Activated CD8-positive, alpha-beta memory T cell treated with anti-CD3 and anti-CD28 coated beads for 36 hours (primary cell): Measurements from ENCODE around the gene IFNA14. TPM values are rescaled to one million over a fixed set of nuclear protein-coding genes. Genes with fewer than 3 reads are reported as not detected.
"Not testable (repeated sequence)": the region's sequence is repeated elsewhere in the genome, so short reads cannot be mapped to it uniquely, and the experiment has no call there.

Experiments
- CTCF ChIA-PET: fragments of 350-600 bp; sonication (Branson Sonifier 250); formaldehyde crosslinking; loops from one replicate; lab custom pipeline; 2021; ENCODE audit warnings: antibody characterized with exemption; lab: Charles Lee
- POLR2A ChIA-PET: fragments of 350-600 bp; sonication (Branson Sonifier 250); formaldehyde crosslinking; loops from one replicate; lab custom pipeline; 2021; ENCODE audit warnings: antibody characterized with exemption; lab: Charles Lee
- total RNA-seq, 2 experiments: library from RNA; stranded (reverse); gene quantifications; one replicate each; pipeline ENCODE4 v1.2.3, GENCODE V29; 2021

The IFNA14 gene
- total RNA-seq, 2 experiments from 2014 or later = not detected

- POLR2A ChIA-PET = no interaction called here
Observed at GRCh38 chr9:21234153-21234687, 5.6 kb downstream of the IFNA14 start.

DNA sequence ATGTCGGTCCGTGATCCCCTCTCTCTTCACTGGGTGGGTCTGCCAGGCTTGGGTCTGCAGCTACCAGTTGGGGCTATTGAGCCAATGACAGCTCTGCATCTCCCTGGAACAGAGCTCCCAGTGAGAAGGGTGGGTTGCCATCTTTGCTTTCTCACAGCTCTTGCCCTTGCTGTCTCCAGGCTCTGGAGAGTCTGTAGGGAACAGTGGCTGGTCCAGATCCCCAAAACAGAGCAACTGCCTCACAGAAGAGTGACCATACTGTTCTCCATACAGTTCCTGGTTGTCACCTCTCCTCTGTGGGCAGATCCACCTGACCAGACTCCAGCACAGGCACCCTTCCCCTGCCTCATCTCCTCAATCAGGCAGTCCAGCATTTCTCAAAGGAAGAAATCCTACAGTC lies 6.5 kb downstream of the IFNA14 start:
- ChIA-PET CTCF (no interaction called here), POLR2A (no interaction called here)

More at GRCh38 chr9:21234153-21234687, 5.6 kb downstream of the IFNA14 start:
- CTCF ChIA-PET = interaction anchor here (2.3 kb wide), 1 partner anchor 18 kb away, joined by 6 read pairs; no protein-coding TSS in a partner anchor

- CTCF ChIA-PET = no interaction called here
- POLR2A ChIA-PET = no interaction called here
Observed at GRCh38 chr9:21228122-21228521, 11.7 kb downstream of the IFNA14 start, which contains the start of gene IFNA17. IFNA17 (minus strand) TSS chr9:21228222; CDS start chr9:21228173, 49 bp downstream.

GRCh38 chr9:21217211-21217610 lies 22.6 kb downstream of the IFNA14 start, which contains the start of gene IFNA16:
IFNA16 (minus strand) TSS chr9:21217311; CDS start chr9:21217305, 6 bp downstream.
- CTCF ChIA-PET = interaction anchor here (0.5 kb wide), 1 partner anchor 19 kb away, joined by 3 read pairs; no protein-coding TSS in a partner anchor
- POLR2A ChIA-PET = not testable (repeated sequence)

DNA sequence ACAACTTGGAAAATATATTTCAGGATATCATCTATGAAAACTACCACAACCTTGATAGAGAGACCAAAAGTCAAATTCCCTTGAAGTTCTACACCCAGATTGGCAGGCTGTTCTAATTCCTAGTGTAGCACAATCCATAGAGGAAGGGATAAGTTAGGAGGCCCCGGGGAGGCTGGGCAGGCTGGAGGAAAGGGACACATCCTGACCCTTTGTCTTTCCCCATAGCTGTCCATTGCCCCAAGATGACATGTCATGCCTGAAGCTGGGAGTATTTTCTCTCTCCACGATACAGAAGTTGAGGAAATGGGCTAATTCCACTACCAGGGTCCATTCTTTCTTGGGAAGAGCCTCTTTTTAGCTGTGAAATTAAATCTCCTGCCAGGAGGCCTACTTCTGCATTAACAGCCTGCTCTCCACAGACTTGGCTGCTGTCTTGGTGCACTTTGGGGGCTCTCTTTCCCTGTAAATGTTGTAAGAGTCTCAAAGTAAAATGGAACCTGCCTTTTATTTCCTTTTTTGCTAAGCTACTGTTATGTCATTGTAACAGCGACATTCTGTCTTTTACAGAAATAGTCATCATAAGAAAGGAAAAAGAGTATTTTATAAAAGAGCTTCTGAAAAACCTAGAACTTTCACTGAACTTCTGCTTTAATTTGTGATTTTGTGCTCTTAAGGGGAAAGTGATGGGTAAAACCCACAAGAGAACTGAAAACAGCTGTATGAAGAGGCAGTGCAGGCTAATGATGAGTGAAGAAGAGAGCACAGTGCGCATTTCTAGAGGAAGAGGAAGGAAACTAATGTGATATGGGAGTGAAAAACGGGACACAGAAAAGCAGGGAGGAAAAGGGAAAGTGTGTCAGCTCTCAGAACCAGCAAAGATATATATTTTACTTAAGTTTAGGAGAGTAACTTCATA lies 26.1 kb downstream of the IFNA14 start:
- POLR2A ChIA-PET = not testable (repeated sequence)

DNA sequence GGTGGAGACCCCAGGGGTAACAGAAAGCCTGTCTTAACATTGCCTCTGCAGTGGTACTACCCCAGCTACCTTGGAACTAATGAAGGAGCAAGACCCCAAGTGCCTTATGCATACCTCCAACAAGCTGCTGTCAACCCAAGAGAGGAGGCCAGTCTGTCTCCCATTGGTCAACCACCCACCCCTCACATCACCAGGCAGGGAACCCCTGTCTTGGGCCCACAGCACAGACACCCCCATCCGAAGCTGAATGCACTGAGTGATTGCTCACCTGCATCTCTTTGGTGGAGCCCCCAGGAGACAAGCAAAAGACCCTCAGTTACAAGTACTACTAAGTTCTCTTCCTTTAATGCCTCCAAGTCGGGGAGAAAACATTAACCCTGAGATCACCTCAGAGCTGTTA lies 27.6 kb downstream of the IFNA14 start:
- POLR2A ChIA-PET, CTCF ChIA-PET: not testable (repeated sequence)

More for the DNA sequence above, 26.1 kb downstream of the IFNA14 start:
- CTCF ChIA-PET = interaction anchor here (0.7 to 1.1 kb wide), 2 partner anchors 17 to 113 kb away, joined by 3 read pairs; no protein-coding TSS in a partner anchor

GRCh38 chr9:21210782-21211181 lies 29.0 kb downstream of the IFNA14 start:
- CTCF ChIA-PET, POLR2A ChIA-PET: not testable (repeated sequence)

- ChIA-PET POLR2A (no interaction called here), CTCF (no interaction called here)
Observed at GRCh38 chr9:21210311-21210710, 29.5 kb downstream of the IFNA14 start.

DNA sequence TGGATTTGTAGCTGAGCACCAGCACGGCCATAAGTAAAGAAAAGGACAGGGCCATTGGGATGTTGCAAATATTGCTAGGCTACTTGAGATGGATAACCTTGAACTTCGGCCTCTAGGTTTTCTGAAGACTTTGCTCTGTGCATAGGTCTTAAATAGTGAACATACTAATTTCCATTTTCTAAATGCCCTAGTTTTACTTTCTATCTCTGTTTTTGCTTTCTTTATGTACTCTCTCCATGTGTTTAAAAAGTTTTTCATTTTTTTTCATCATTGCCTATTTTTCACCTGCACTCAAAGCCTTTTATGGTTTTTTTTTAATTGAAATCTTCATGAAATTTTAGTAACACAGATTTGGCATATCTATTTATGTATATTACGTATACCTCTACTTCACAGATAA lies 32.8 kb downstream of the IFNA14 start, which contains the start of gene IFNA10:
IFNA10 (minus strand) TSS at position 101 of the 400 bp plus-strand sequence; CDS start at position 55, 46 bp downstream.
- POLR2A ChIA-PET, CTCF ChIA-PET: not testable (repeated sequence)

DNA sequence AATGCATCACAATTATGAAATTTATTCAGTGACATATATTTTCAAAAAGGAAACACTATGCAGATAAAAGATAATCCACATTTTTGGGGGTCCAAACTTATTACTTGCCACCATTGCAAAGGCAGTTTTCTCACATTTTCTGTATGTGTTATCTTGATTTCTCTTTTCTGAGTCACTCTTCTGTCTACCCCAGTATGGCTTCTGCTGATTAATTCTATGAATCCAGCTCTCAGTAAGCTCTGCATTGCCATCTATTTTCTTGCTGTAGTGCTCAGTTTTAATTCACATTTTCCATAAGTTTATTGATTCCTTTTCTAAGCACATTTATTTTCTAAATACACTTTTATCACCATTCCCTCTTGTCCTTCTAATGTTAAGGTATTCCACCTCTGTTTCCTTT lies 34.6 kb downstream of the IFNA14 start:
- ChIA-PET CTCF (no interaction called here), POLR2A (no interaction called here)

GRCh38 chr9:21202105-21202504 lies 37.7 kb downstream of the IFNA14 start, which contains the start of gene IFNA7:
IFNA7 (minus strand) TSS chr9:21202205; CDS start chr9:21202165, 40 bp downstream.
- POLR2A ChIA-PET = not testable (repeated sequence)
- CTCF ChIA-PET = interaction anchor here (1.0 kb wide), 1 partner anchor 19 kb away, joined by 3 read pairs; no protein-coding TSS in a partner anchor

GRCh38 chr9:21194867-21195776 lies 44.7 kb downstream of the IFNA14 start:
- CTCF ChIA-PET = interaction anchor here (0.6 to 1.3 kb wide), 4 partner anchors 58 to 257 kb away, joined by 3 to 5 read pairs (median 4); no protein-coding TSS in a partner anchor
- POLR2A ChIA-PET = not testable (repeated sequence)

Other genes starting within 250 kb of the IFNA14 start
- 1 to 10 TPM; 4.3 to 4.6 TPM for gene HACD4, start 208.4 kb downstream of the IFNA14 start, total RNA-seq
- gene IFNB1, start 162.1 kb downstream of the IFNA14 start, total RNA-seq = under 1 TPM in 1 of 2 experiments, not detected in 1; 0.36 TPM
- not detected for gene IFNW1, start 98.2 kb downstream of the IFNA14 start, total RNA-seq
- not detected for gene IFNA21, start 73.3 kb downstream of the IFNA14 start, total RNA-seq
- not detected for gene IFNA4, start 52.4 kb downstream of the IFNA14 start, total RNA-seq
- gene IFNA7, start 37.8 kb downstream of the IFNA14 start, total RNA-seq = not detected
- not detected for gene IFNA10, start 32.9 kb downstream of the IFNA14 start, total RNA-seq
- not detected for gene IFNA16, start 22.7 kb downstream of the IFNA14 start, total RNA-seq
- gene IFNA17, start 11.8 kb downstream of the IFNA14 start, total RNA-seq = not detected
- gene IFNA5, start 65.3 kb upstream of the IFNA14 start, total RNA-seq = not detected
- gene KLHL9, start 95.4 kb upstream of the IFNA14 start, total RNA-seq = 10 to 100 TPM; 13.2 to 14.2 TPM
- gene IFNA6, start 110.9 kb upstream of the IFNA14 start, total RNA-seq = not detected
- not detected for gene IFNA13, start 128.1 kb upstream of the IFNA14 start, total RNA-seq
- gene IFNA2, start 145.4 kb upstream of the IFNA14 start, total RNA-seq = not detected
- gene IFNA8, start 169.1 kb upstream of the IFNA14 start, total RNA-seq = not detected
- not detected for gene IFNA1, start 200.4 kb upstream of the IFNA14 start, total RNA-seq
- not detected for gene IFNE, start 242.3 kb upstream of the IFNA14 start, total RNA-seq